HG03354 (cell line): ENCODE measurements around the gene MPZL2.

Source experiments
- ATAC-seq: cut with Tn5 transposase; IDR thresholded peaks from one replicate; pipeline ENCODE4 v1.9.1; 2021; ENCODE audit warnings: mild to moderate bottlenecking; ENCODE audit not compliant: unreplicated experiment, poor library complexity, severe bottlenecking

MPZL2 gene

DNA sequence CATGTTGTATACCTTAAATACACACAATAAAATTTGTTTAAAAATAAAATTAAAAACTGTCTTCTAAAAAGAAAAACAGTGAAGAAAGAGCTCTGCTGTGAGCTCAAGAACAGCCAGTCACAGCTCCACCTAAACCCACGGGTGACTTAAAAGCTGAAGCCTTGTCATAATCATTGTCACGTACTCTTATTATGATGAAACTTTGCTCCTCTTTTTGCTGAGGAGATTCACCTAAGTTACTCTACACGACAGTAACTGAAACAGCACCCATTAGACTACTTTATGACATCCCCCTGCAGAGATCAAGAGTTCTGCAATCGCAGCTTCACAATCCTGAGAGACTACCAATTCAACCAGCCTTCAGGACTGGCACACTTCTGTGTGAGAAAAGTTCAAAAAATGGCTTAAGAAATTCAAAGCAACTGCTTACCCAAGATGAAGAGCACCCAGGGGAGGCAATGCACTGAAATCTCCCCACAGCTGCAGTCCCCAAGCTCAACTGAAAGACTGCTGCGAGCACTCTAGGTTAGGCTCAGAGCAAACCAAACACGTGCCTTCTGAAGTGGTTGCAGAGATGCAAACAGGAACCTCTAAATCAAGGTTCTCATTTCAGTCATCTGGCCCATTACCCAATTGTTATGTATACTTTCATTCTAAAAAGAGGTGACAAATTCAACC lies 39.4 kb downstream of the MPZL2 start, which contains the start of gene JAML:
TSS of gene JAML (minus strand) at position 501 of the 678 bp plus-strand sequence. CDS start 10,145 bp downstream, outside the sequence.
- no peak for ATAC-seq

DNA sequence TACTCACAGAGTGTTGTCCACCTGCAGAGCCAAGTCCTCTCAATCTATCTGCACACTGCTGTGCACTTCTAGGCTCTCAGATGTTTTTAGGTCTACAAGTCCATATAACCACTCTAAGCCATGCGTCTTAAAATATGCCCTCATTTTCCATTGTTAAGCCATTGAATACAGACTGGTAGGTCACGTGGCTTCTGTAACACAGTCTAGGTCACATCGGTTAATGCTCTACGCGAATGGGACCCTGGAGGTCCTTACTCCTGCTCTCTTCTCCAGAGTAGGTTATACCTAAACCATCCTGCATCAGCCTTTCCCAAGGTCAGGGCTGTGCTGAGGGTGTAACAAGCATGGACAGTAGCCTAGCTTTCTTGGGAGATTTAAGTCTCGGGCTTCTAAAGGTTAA lies 40.1 kb downstream of the MPZL2 start:
- no peak for ATAC-seq

DNA sequence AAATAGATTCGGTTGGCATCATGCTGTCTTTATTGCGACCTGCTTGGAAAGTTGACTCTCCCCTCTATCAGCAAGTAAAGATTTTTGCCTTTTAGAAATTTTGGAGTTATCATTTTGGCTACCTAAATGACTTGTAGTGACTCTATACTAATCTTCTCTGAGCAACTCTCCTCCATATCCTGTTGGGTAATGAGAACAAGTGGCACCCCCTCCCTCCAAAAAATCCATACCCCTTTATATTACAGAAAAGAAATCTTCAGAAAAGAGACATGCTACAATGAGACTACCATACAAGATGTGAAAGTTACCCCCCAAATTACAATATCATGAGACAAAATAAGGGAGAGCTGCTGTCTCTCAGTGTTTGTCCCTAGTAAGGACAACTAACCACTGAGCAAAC lies 40.5 kb downstream of the MPZL2 start:
- no peak for ATAC-seq

DNA sequence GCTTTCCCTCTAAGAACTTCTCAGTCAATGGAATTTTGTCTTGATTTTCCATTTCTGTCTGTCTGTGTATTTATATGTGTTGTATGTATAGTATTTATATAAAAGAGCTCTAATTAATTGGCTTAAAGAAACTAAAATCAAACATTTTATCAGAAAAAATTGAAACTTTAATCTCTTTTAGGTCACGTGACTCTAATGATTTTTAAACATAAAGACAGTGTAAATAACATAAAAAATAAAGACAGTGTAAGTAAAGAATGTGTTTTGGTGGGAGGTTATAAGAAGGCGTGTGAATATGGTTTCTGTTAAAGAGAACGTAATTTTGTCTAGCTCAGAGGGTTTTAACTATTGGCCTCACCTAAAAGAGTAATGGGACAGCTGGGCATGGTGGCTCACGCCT lies 41.7 kb downstream of the MPZL2 start:
- no peak for ATAC-seq

DNA sequence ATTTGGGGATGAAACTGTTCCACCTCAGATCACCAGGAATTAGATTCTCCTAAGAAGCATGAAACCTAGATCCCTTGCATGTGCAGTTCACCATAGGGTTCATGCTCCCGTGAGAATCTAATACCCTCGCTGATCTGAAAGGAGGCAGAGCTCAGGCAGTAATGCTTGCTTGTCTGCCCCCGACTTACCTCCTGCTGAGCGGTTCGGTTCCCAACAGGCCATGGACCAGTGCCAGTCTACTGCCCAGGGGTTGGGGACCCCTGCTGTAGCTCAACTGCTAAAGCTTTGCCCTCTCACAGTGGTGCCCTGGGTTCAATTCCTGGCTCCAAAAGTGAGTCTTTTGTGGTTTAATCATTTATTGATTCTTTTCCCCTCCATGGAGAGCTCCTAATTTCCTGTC lies 42.7 kb downstream of the MPZL2 start:
- no peak for ATAC-seq

DNA sequence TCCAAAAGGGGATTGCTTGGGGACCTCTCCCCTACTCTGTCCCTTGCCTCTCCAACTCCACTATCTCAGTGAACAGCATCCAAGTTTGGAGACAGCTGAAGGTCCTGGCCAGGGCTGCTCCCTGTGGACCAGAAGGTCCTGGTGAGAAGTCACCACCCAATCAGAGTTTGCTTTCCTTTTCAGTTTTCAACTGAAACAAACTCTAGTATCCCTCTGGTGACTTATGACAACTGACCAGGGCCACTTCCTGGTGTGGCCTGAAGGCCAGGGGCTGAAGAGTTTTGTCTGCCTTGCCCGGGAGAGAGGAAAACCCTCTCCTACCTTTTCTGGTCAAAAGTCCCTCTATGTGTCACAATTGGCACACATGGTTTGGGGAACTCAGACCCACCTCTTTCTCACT lies 44.4 kb downstream of the MPZL2 start:
- ATAC-seq = no peak

DNA sequence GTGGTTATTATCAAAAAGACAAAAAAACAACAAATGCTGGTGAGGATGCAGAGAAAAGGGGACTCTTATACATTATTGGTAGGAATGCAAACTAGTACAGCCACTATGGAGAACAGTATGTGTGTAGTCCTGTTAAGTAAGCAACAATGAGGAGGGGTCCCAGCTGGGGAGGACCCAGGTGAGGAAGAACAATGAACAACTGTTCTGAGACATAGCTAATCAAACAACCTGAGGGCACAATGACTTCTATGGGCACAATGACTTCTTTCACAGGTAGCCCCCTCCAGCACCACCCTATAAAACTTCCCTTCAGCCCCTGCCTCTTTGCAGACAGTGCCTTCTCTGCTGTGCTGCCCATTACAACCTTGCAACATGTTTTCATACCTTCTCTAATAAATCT lies 44.9 kb downstream of the MPZL2 start:
- no peak for ATAC-seq

DNA sequence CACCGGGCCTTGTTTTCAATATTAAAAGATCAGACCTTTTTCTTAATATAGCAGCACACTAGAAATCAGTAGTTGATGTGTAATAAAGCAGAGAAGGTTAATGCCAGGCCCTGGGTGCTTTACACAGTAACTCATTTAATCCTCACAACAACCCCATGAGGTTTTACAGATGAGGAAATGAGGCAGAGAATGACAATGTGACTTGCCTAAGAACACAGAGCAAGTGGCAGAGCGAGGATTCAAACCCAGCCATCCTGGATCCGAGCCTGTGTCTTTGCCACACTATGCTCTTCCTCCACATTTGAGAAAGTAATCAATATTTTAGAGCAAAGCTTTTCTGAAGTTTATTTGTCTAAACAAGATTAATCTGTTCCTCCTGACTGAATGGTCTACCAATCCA lies 46.5 kb downstream of the MPZL2 start:
- no peak for ATAC-seq

DNA sequence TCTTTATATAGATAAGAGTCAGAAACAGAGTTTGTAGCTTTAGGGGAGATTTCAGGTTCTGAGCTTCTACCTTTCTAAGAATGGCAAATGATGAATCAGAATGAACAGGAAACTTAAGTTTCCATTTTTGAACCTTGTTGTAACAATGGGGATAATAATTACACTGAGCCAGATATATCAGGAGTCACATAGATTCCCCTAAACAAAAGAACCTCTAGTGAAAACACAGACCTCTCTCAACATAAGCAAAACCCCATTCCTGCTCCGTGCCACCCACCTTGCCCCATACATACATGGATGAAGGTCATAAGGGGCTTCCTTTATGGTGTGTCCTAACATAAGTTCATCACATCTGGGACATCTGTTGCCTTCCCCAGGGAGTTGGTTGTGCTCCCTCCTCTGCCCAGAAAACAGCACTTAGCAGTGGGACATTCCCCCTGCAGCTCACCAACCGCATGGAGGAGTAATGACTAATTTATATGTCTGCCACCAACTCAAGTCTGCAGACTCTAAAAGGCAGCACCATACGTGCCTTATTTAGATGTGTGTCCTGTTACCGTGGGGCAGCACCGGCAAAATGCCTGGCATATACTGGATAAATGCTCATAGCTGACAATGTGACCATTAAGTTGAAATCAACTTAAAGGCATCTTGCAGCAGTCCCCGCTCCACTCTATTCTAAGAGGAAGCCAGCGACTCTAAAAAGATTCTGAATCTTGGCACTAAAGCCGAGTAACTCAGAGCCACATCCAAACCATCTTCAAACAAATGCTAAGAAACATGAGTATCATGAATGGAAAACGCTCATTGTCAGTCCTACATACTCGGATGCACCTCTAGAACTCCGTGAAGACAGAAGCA lies 47.2 kb downstream of the MPZL2 start:
- ATAC-seq = peak; percentile 56

DNA sequence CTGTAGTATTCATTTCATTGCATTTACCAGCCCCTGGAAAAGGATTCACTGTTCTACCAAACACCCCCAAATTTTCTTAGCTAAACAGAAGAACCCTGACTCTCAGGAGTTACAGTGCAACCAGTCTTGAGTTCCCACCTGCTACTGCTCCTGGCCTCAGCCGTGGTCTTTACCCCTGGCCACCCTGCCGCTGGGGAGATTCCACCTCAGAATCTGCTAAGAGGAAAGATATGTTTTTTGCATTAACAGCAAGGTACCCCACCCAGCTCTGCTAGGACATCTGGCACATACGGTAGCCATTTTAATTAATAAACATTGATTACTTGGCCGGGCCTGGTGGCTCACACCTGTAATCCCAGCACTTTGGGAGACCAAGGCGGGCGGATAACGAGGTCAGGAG lies 48.3 kb downstream of the MPZL2 start:
- no peak for ATAC-seq

DNA sequence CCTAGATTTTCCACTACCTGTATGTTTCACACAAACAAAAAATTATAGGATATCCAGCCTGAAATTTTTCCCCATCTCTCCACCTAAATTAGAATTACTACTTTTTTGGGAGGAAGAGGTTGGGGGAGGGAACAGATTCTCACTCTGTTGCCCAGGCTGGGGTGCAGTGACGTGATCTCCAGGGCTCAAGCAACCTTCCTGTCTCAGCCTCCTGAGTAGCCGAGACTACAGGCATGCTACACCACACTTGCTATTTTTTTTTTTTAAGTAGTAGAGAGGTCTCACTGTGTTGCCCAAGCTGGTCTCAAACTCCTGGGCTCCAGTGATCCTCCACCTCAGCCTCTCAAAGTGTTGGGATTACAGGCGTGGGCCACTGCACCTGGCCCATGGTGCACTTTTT lies 48.8 kb downstream of the MPZL2 start:
- ATAC-seq = no peak

DNA sequence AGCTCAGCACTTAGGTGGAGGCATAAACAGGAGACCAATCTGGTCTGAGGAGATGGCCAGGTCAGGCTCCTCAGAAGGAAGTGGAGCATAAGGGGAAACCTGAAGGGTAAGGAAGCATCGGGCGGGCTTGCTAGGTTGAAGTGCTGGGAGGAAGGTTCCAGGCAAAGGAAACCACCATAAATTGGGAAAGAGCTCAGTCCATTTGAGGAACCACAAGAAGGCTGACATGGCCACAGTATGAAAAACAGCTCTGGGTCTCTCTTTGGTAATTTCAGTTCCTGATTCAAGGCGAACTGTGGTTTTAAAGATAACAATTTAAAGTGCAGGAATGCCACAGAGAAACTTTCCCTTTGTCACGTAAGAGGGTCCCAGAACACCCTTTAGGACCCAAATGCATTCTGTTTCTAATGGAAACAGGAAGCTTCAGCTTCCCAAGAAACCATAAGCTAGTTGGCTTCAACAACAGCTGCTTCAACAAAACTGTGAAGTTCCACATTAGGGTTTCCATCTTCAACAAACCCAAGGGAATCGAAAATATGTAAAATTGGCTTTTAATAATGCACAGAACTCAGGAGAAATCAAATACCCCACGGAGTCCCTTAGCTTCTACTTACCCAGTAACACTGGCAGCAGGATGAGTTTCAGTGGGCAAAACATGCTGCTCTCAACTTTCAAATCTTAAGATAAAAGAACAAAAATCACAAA lies 49.7 kb downstream of the MPZL2 start:
- no peak for ATAC-seq

DNA sequence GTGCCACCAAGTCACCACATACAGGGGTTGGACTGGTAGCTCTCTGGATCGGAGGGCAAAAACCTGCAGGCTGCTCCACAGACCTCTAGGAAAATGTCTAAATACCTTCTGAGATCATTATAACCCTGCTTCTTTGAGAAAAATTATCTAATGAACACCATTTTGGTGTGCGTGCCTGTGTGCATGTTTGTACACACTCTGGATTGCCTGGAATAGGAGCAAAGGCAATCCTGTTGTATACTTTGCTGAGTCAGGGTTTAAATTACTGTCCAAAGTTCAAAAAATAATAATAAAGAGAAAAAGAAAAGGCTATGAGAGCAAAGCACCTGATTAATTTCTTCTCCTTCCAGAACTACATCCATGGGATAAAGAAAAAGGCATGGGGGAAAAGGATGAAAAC lies 50.3 kb downstream of the MPZL2 start:
- no peak for ATAC-seq

DNA sequence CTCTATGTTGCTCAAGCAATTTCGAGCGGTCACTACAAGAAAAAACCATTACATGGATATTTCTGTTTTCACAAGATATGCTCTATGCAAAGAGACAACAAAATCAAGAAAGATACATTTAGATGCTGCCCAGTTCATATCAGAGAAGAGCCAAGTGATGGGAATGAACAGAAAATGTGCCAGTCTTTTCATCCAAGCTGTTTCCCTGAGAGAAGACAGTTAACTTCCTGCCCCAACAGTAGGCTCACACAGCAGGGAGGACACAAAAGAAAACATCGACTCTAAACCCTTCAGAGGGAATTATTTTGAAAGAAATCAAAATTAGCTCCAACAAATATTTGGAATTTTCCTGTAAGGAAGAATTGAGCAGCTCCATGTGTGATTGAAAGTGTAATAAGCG lies 50.9 kb downstream of the MPZL2 start:
- ATAC-seq = no peak

DNA sequence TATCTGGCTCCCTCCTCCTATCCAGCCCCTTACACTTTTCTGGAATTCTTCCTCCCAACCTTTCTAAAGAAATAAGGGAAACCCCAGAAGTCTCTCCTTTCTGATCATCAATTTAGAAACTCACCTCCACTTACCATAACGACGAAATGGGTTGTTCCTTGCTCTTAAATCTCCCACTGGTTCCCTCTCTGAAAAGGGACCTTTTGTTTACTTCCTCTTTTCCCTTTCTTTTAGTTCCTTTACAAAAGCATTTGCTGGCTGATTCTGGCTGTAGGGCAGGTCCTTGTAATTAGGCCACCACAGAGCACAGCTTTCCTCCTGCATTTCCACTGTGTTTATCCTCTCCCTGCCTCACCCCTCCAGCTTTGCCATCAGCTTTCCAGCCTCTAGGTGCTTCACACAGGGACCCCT lies 51.3 kb downstream of the MPZL2 start:
- ATAC-seq = no peak

DNA sequence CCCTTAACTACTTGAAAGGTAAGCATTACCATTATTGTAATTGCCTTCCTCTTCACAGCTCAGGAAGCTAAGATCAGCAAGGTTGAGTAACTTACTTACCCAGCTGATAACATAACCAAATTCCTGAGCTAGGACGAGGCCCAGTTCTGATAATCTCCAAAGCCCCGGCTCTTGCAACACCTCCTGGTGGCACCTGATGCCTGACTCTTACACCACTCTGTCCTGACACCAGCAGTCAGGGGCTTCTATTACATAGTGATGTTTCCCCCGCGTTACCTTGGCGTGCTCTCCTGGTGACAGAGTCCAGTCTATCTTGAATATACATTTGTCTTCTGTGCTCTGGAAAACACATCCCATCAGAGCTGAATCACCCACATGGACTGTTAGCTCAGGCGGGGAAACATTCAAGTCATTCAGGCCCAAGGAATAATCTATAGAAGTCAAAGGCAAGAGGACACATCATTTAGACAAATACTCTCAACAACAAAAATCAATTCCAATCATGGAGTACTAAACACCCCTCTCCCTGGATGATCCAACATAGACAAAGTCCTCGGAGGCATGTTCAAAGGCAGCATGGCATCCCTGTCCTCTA lies 51.9 kb downstream of the MPZL2 start:
- no peak for ATAC-seq

DNA sequence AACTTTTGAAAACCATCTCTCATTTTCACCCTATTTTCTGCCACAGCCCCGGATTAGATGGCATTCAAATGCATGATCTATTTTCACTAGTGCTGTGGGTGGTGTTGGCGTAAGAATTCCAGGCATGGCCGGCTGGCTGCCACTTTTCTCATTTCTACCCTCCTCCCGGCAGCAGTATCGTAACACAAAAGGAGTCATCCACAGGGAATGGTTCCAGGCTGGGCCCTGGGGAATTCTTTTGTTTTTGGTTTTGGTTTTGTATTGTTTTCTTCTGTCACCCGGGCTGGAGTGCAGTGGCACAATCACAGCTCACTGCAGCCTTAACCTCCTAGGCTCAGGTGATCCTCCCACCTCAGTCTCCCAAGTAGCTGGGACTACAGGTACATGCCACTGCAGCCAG lies 53.1 kb downstream of the MPZL2 start:
- no peak for ATAC-seq

DNA sequence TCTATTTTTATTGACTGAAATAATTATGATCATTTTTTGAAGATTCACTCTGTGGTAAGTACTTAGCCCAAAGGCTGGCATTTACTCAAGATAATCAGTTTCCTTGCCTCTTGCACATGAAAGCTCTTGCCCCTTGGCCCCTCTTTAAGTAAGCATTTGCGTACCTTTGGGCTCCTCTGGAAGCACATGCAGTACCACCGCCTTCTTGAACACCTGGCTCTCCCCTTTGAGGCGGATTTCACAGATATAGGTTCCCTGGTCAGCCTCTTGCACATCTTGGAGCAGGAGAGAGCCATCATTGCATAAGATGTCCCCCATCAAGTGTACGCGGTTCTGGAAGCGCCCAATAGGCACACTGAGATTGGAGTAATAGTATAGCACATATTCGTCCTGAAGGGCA lies 53.8 kb downstream of the MPZL2 start:
- no peak for ATAC-seq

DNA sequence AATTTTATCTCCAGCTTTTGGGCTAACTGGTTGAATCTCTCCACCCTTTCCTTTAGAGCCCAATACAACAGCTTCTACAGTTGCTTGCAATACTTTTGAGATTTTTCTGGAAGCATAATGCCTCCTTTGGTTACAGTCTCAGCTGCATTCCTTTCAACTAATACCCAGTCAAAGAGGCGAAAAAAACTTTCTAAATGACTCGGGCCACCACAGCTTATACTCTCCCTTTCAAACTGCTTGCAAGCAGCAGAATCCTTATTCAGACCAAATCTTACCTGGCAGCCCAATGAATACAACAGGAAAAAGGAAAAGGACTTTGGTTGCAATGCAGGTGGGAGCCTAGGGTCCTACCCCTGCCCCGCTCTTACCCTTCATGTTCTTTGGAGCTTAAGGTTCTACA lies 55.1 kb downstream of the MPZL2 start:
- no peak for ATAC-seq

DNA sequence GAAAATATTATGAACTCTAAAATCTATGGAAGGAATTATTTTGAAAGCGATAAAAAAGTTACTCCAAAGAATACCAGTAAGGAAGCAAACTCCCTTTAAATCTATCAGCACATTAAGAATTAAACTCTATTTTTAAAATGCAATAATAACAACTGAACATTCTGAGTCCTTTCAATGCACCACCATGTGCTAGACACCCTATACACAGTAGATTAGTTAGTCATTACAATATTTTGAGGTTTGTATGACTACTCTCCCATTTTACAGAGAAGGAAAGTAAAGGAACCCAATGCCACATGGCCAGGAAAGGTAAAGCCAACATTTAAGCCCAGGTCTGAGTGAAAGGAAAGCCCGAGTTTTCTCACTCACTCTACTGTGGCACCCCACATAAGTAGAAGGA lies 57.0 kb downstream of the MPZL2 start:
- no peak for ATAC-seq
